ENCODE results near the gene WASL.
A peak's percentile ranks its signal among the peaks of the same experiment; 100 is the strongest.

The WASL gene

GRCh38 chr7:123757095-123757494, 8.3 kb upstream of the WASL start:
- Histone ChIP-seq H3K9ac (ENCODE audit: low read length) (no peak overlapping the region), H3K79me2 (ENCODE audit: low read length) (no peaks in the 10 kb centered on the region), H3K27ac (ENCODE audit: low read length) (no peak overlapping the region), H3K4me1 (ENCODE audit: low read length) (peaks cover 14% of the 10 kb centered on the region), H3K36me3 (replicated peaks; ENCODE audit: low read depth, low read length) (no peaks in the 10 kb centered on the region), H2AFZ (ENCODE audit: low read depth, low read length) (no peak overlapping the region), H3K4me2 (ENCODE audit: low read length) (no peak overlapping the region), H3K9me3 (ENCODE audit: insufficient read depth, low read length) (no peaks in the 10 kb centered on the region), H3K4me3 (ENCODE audit: low read length) (no peak overlapping the region), H3K27me3 (ENCODE audit: low read depth, low read length) (no peaks in the 10 kb centered on the region), H4K20me1 (ENCODE audit: insufficient read depth, low read length) (no peaks in the 10 kb centered on the region)
- TF ChIP-seq EZH2phosphoT487 (IDR thresholded peaks at IDR 0.05; ENCODE audit: low read depth) (no peak), CTCF (IDR thresholded peaks at IDR 0.05; ENCODE audit: low read depth, low read length) (no peak)

GRCh38 chr7:123755338-123755737, 6.5 kb upstream of the WASL start:
- H3K4me3 ChIP-seq (ENCODE audit: low read length): no peak overlapping the region
- TF ChIP-seq EZH2phosphoT487 (IDR thresholded peaks at IDR 0.05; ENCODE audit: low read depth) (no peak), CTCF (IDR thresholded peaks at IDR 0.05; ENCODE audit: low read depth, low read length) (no peak)
- H3K36me3 ChIP-seq (replicated peaks; ENCODE audit: low read depth, low read length): no peaks in the 10 kb centered on the region
- peaks cover 15% of the 10 kb centered on the region for H3K4me1 ChIP-seq (ENCODE audit: low read length)
- H4K20me1 ChIP-seq (ENCODE audit: insufficient read depth, low read length): no peaks in the 10 kb centered on the region
- H3K4me2 ChIP-seq (ENCODE audit: low read length): no peak overlapping the region
- H3K79me2 ChIP-seq (ENCODE audit: low read length): no peaks in the 10 kb centered on the region
- no peak overlapping the region for H2AFZ ChIP-seq (ENCODE audit: low read depth, low read length)
- H3K27ac ChIP-seq (ENCODE audit: low read length): no peak overlapping the region
- H3K9me3 ChIP-seq (ENCODE audit: insufficient read depth, low read length): no peaks in the 10 kb centered on the region
- no peak overlapping the region for H3K9ac ChIP-seq (ENCODE audit: low read length)
- H3K27me3 ChIP-seq (ENCODE audit: low read depth, low read length): no peaks in the 10 kb centered on the region

GRCh38 chr7:123754271-123754871, 5.6 kb upstream of the WASL start:
- H3K4me2 ChIP-seq (ENCODE audit: low read length): 0 out of 2 replicates have a peak overlapping the region, but pooled peaks have one; percentile 3
- H3K9ac ChIP-seq (ENCODE audit: low read length): no peak overlapping the region
- peaks cover 4% of the 10 kb centered on the region; the same call in 1 of the 2 replicates for H3K79me2 ChIP-seq (ENCODE audit: low read length)
- no peaks in the 10 kb centered on the region for H3K27me3 ChIP-seq (ENCODE audit: low read depth, low read length)
- no peak overlapping the region for H2AFZ ChIP-seq (ENCODE audit: low read depth, low read length)
- TF ChIP-seq CTCF (IDR thresholded peaks at IDR 0.05; ENCODE audit: low read depth, low read length): no peak
- TF ChIP-seq EZH2phosphoT487 (IDR thresholded peaks at IDR 0.05; ENCODE audit: low read depth): no peak
- no peaks in the 10 kb centered on the region for H4K20me1 ChIP-seq (ENCODE audit: insufficient read depth, low read length)
- H3K4me3 ChIP-seq (ENCODE audit: low read length): no peak overlapping the region
- peaks cover 23% of the 10 kb centered on the region for H3K4me1 ChIP-seq (ENCODE audit: low read length)
- no peaks in the 10 kb centered on the region for H3K9me3 ChIP-seq (ENCODE audit: insufficient read depth, low read length)
- no peaks in the 10 kb centered on the region for H3K36me3 ChIP-seq (replicated peaks; ENCODE audit: low read depth, low read length)
- H3K27ac ChIP-seq (ENCODE audit: low read length): no peak overlapping the region

- H3K27ac ChIP-seq (ENCODE audit: low read length): no peak overlapping the region
- no peaks in the 10 kb centered on the region for H3K36me3 ChIP-seq (replicated peaks; ENCODE audit: low read depth, low read length)
- H2AFZ ChIP-seq (ENCODE audit: low read depth, low read length): no peak overlapping the region
- no peak overlapping the region for H3K9ac ChIP-seq (ENCODE audit: low read length)
- no peaks in the 10 kb centered on the region for H3K9me3 ChIP-seq (ENCODE audit: insufficient read depth, low read length)
- no peaks in the 10 kb centered on the region for H3K27me3 ChIP-seq (ENCODE audit: low read depth, low read length)
- TF ChIP-seq EZH2phosphoT487 (IDR thresholded peaks at IDR 0.05; ENCODE audit: low read depth): no peak
- TF ChIP-seq CTCF (IDR thresholded peaks at IDR 0.05; ENCODE audit: low read depth, low read length): no peak
- H3K4me3 ChIP-seq (ENCODE audit: low read length): no peak overlapping the region
- H3K4me1 ChIP-seq (ENCODE audit: low read length): peaks cover 23% of the 10 kb centered on the region
- H3K4me2 ChIP-seq (ENCODE audit: low read length): no peak overlapping the region
- H3K79me2 ChIP-seq (ENCODE audit: low read length): peaks cover 18% of the 10 kb centered on the region
- peaks cover under 1% of the 10 kb centered on the region; the same call in 1 of the 2 replicates for H4K20me1 ChIP-seq (ENCODE audit: insufficient read depth, low read length)
These were observed 3.7 kb upstream of the WASL start for GRCh38 chr7:123752534-123752933.
